WERI-Rb-1 (cell line): ENCODE measurements around the gene FIBIN.

ENCODE experiments used
- DNase-seq: peaks from one replicate; pipeline ENCODE4 v3.0.0-alpha.2; 2020
- H3K27ac ChIP-seq: fragments of 250-450 bp; sonication (Bioruptor Pico); 2 replicates; pipeline ENCODE4 v1.5.1; 2020; ENCODE audit warnings: mild to moderate bottlenecking, moderate library complexity
- H3K27me3 ChIP-seq: fragments of 250-450 bp; sonication (Bioruptor Pico); 2 replicates; pipeline ENCODE4 v1.5.1; 2021; ENCODE audit warnings: mild to moderate bottlenecking, low read depth, moderate library complexity; ENCODE audit not compliant: insufficient read depth, severe bottlenecking
- H3K36me3 ChIP-seq: fragments of 250-450 bp; sonication (Bioruptor Pico); 2 replicates; pipeline ENCODE4 v1.5.1; 2020; ENCODE audit warnings: mild to moderate bottlenecking, moderate library complexity
- H3K4me3 ChIP-seq: 2 replicates; pipeline ENCODE4 v1.5.1; 2011; ENCODE audit warnings: low read depth, mild to moderate bottlenecking, control low read depth, low read length
- H3K9me3 ChIP-seq: fragments of 250-450 bp; sonication (Bioruptor Pico); 2 replicates; pipeline ENCODE4 v1.5.1; 2021; ENCODE audit warnings: mild to moderate bottlenecking, moderate library complexity; ENCODE audit not compliant: severe bottlenecking
- CTCF ChIP-seq: IDR thresholded peaks from 2 replicates; pipeline ENCODE4 v1.5.1; 2011; ENCODE audit warnings: low read depth, mild to moderate bottlenecking, control low read depth, inconsistent platforms, low read length

The FIBIN gene

GRCh38 chr11:27008811-27009535, 15.1 kb downstream of the FIBIN start:
- no peaks in the 10 kb centered on the region for H3K36me3 ChIP-seq
- H3K27ac ChIP-seq = no peak overlapping the region
- peaks cover 12% of the 10 kb centered on the region for H3K27me3 ChIP-seq
- no peaks in the 10 kb centered on the region for H3K9me3 ChIP-seq
- TF ChIP-seq CTCF = no peak
- no peak overlapping the region for H3K4me3 ChIP-seq
- DNase-seq = no peak

GRCh38 chr11:27011560-27012233, 17.8 kb downstream of the FIBIN start:
- Histone ChIP-seq H3K36me3 (no peaks in the 10 kb centered on the region), H3K27ac (no peak overlapping the region), H3K4me3 (no peak overlapping the region), H3K27me3 (peaks cover 9% of the 10 kb centered on the region), H3K9me3 (no peaks in the 10 kb centered on the region)
- no peak for DNase-seq
- no peak for TF ChIP-seq CTCF

- no peaks in the 10 kb centered on the region for H3K9me3 ChIP-seq
Observed at GRCh38 chr11:27012234-27012921, 18.5 kb downstream of the FIBIN start.

GRCh38 chr11:27013781-27014361, 20.0 kb downstream of the FIBIN start:
- H3K36me3 ChIP-seq = no peaks in the 10 kb centered on the region
- no peaks in the 10 kb centered on the region for H3K9me3 ChIP-seq
- TF ChIP-seq CTCF = no peak
- H3K27me3 ChIP-seq = peaks cover 9% of the 10 kb centered on the region
- no peak overlapping the region for H3K4me3 ChIP-seq
- DNase-seq = no peak
- H3K27ac ChIP-seq = no peak overlapping the region

More at GRCh38 chr11:27012234-27012921, 18.5 kb downstream of the FIBIN start:
- Histone ChIP-seq H3K36me3 (no peaks in the 10 kb centered on the region), H3K27me3 (peaks cover 9% of the 10 kb centered on the region), H3K4me3 (no peak overlapping the region), H3K27ac (no peak overlapping the region)
- no peak for DNase-seq
- TF ChIP-seq CTCF = no peak

GRCh38 chr11:27018902-27019529, 25.1 kb downstream of the FIBIN start:
- Histone ChIP-seq H3K27ac (no peak overlapping the region), H3K36me3 (no peaks in the 10 kb centered on the region), H3K4me3 (no peak overlapping the region), H3K27me3 (no peaks in the 10 kb centered on the region), H3K9me3 (no peaks in the 10 kb centered on the region)
- TF ChIP-seq CTCF = no peak
- DNase-seq = no peak
